SU-DHL-6 (cell line): ENCODE results near the gene MICAL3.

Experiments used
- EZH2phosphoT487 ChIP-seq: fragments of 200-600 bp; sonication (generic), shearing (Covaris generic); conservative IDR thresholded peaks from 2 replicates; pipeline ENCODE4 v1.6.1; 2018; ENCODE audit warnings: mild to moderate bottlenecking, antibody characterized with exemption, low read length, moderate library complexity, mixed read lengths
- TF ChIP-seq, protein P1 (sequence below): fragments of 200-600 bp; sonication (generic); IDR thresholded peaks from one replicate; pipeline ENCODE4 v1.5.1; 2017; ENCODE audit warnings: antibody characterized with exemption, mild to moderate bottlenecking, low read length, moderate library complexity; ENCODE audit not compliant: insufficient read depth, poor library complexity, severe bottlenecking

DNA sequence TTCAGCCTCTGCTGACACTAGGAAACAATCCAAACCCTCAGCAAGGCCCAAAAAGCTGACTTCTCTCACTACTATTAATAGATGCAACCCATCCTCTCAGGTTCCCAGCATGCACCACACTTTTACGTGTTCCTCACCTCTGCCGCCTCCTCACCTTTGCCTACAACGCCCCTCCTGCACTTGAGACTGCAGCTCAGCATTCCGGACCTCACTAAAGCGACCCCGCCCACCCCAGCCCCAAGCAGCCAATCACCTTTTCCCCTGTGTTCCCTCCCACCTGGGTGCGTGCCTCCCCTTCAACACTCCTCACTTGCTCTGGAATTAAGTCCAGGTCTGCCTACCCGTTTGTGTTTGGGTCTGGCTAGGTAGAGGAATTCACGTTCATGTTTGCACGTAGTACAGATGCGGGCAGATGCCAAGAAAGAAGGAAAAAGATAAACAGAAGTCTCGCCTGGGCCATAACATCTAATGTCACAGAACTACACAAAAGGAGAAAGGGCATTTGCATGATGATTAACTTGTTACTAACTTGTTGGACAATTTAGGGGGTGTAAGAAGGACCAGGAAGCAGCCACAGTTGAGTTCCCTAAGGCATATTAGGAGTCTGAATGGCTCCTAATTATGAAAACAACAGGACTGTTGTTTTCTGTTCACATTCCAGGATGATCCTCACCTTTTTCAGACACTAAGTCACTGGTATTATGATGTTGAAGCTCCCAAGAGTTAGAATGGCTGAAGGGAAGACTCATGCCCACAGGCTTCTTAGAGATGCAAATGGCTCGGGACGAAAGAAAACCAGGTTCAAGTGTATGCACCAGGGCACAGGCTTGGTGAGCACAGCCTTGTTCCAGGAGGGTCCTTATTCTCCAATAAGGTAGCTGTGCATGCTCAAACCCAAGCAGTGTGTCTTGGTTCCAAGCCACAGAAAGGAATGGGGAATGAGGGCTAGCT is 102.2 kb downstream of the MICAL3 start:
- TF ChIP-seq, protein P1, sequence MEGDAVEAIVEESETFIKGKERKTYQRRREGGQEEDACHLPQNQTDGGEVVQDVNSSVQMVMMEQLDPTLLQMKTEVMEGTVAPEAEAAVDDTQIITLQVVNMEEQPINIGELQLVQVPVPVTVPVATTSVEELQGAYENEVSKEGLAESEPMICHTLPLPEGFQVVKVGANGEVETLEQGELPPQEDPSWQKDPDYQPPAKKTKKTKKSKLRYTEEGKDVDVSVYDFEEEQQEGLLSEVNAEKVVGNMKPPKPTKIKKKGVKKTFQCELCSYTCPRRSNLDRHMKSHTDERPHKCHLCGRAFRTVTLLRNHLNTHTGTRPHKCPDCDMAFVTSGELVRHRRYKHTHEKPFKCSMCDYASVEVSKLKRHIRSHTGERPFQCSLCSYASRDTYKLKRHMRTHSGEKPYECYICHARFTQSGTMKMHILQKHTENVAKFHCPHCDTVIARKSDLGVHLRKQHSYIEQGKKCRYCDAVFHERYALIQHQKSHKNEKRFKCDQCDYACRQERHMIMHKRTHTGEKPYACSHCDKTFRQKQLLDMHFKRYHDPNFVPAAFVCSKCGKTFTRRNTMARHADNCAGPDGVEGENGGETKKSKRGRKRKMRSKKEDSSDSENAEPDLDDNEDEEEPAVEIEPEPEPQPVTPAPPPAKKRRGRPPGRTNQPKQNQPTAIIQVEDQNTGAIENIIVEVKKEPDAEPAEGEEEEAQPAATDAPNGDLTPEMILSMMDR: no peak
- TF ChIP-seq EZH2phosphoT487: no peak
